H1 (cell line): Measurements from ENCODE around the gene DYRK1A. TPM values are rescaled to one million over a fixed set of nuclear protein-coding genes. Genes with fewer than 3 reads are reported as not detected.

Experiments used
- CTCF ChIA-PET: fragments of 300-600 bp; sonication (Branson Sonifier 250); formaldehyde crosslinking; loops from one replicate; lab custom pipeline; 2021; ENCODE audit not compliant: partially characterized antibody; lab: Charles Lee
- POLR2A ChIA-PET: fragments of 300-600 bp; sonication (Branson Sonifier 250); formaldehyde crosslinking; loops from one replicate; lab custom pipeline; 2021; ENCODE audit warnings: inconsistent platforms; ENCODE audit not compliant: partially characterized antibody; lab: Charles Lee
- DNase-seq, 2 experiments: peaks; one replicate each; pipeline versions ENCODE4 v3.0.0 to v3.0.0-alpha.2; 2010 to 2022; ENCODE audit warnings: low spot score in 2 of 2, low read depth in 1 of 2, mixed read lengths in 1 of 2
- FAIRE-seq: peaks from 2 replicates; lab custom pipeline; 2011; peaks lifted over from hg19 to GRCh38; lab: Jason Lieb, UNC
- H2AFZ ChIP-seq: 2 replicates; pipeline ENCODE4 v1.8.1; 2012; ENCODE audit warnings: low read length, inconsistent platforms
- H2AK5ac ChIP-seq: 2 replicates; pipeline ENCODE4 v1.6.1; 2013; ENCODE audit warnings: low read depth, low read length
- H2BK120ac ChIP-seq: replicated peaks from 2 replicates; pipeline ENCODE3; 2013; ENCODE audit warnings: low read depth, low read length, inconsistent platforms
- H2BK12ac ChIP-seq: 2 replicates; pipeline ENCODE4 v1.6.1; 2013; ENCODE audit warnings: low read depth, low read length
- H2BK15ac ChIP-seq: 2 replicates; pipeline ENCODE4 v1.6.1; 2013; ENCODE audit warnings: low read length
- H2BK20ac ChIP-seq: 2 replicates; pipeline ENCODE4 v1.6.1; 2013; ENCODE audit warnings: low read length
- H2BK5ac ChIP-seq: 2 replicates; pipeline ENCODE4 v1.6.1; 2013; ENCODE audit warnings: low read depth, low read length
- H3K14ac ChIP-seq: 2 replicates; pipeline ENCODE4 v1.6.1; 2013; ENCODE audit warnings: inconsistent platforms; ENCODE audit not compliant: insufficient read length
- H3K18ac ChIP-seq: 2 replicates; pipeline ENCODE4 v1.6.1; 2013; ENCODE audit warnings: low read length; ENCODE audit errors: extremely low read depth
- H3K23ac ChIP-seq: 2 replicates; pipeline ENCODE4 v1.6.1; 2013; ENCODE audit warnings: inconsistent platforms; ENCODE audit not compliant: insufficient read length
- H3K23me2 ChIP-seq: 2 replicates; pipeline ENCODE4 v1.6.1; 2013; ENCODE audit warnings: low read depth, low read length
- H3K27ac ChIP-seq: 2 replicates; pipeline ENCODE4 v1.6.1; 2011; ENCODE audit warnings: low read depth, low read length, inconsistent platforms
- H3K27me3 ChIP-seq, 4 experiments: replicated peaks in 1 of 4; 1 replicate in 1 of 4; 2 replicates in 3 of 4; pipeline versions ENCODE4 v1.6.1 to v1.8.1; 2011 to 2013; ENCODE audit warnings: low read length in 3 of 4, mild to moderate bottlenecking in 3 of 4, inconsistent platforms in 2 of 4, mixed read lengths in 2 of 4, moderate library complexity in 1 of 4; ENCODE audit not compliant: control insufficient read depth in 3 of 4, insufficient read depth in 3 of 4; ENCODE audit errors: extremely low read depth in 1 of 4
- H3K36me3 ChIP-seq, 4 experiments: 2 replicates each; pipeline versions ENCODE4 v1.6.1 to v1.8.1; 2011 to 2013; ENCODE audit warnings: mild to moderate bottlenecking in 4 of 4, low read length in 3 of 4, moderate library complexity in 2 of 4, control low read depth in 1 of 4, inconsistent platforms in 1 of 4; ENCODE audit not compliant: insufficient read depth in 4 of 4, control insufficient read depth in 2 of 4
- H3K4ac ChIP-seq: replicated peaks from 2 replicates; pipeline ENCODE3; 2013; ENCODE audit warnings: low read length, low read depth, mixed read lengths, inconsistent platforms; ENCODE audit not compliant: insufficient read length
- H3K4me1 ChIP-seq, 4 experiments: replicated peaks in 1 of 4; 1 replicate in 1 of 4; 2 replicates in 3 of 4; pipeline versions ENCODE4 v1.6.1 to v1.8.1; 2011 to 2013; ENCODE audit warnings: low read length in 3 of 4, inconsistent platforms in 2 of 4, mixed read lengths in 1 of 4; ENCODE audit not compliant: insufficient read depth in 4 of 4, control insufficient read depth in 3 of 4
- H3K4me2 ChIP-seq, 2 experiments: 2 replicates each; pipeline versions ENCODE4 v1.6.1 to v1.8.1; 2011 to 2013; ENCODE audit warnings: low read depth in 2 of 2, low read length in 2 of 2, control low read depth in 1 of 2, inconsistent platforms in 1 of 2, mild to moderate bottlenecking in 1 of 2; ENCODE audit not compliant: insufficient read depth in 1 of 2
- H3K4me3 ChIP-seq, 4 experiments: fragments of 200-600, 300-600 bp in 1 of 4; sonication (generic), shearing (Covaris generic), sonication (Bioruptor Twin) in 1 of 4; 2 replicates each; pipeline versions ENCODE4 v1.5.1 to v1.8.1; 2011 to 2016; ENCODE audit warnings: low read length in 4 of 4, low read depth in 3 of 4, control low read depth in 2 of 4, inconsistent platforms in 2 of 4, mild to moderate bottlenecking in 2 of 4, mixed read lengths in 1 of 4, moderate library complexity in 1 of 4; ENCODE audit not compliant: insufficient read depth in 2 of 4; ENCODE audit errors: extremely low read depth in 1 of 4
- H3K56ac ChIP-seq: replicated peaks from 2 replicates; pipeline ENCODE3; 2013; ENCODE audit warnings: low read depth, mild to moderate bottlenecking, mixed read lengths, low read length, inconsistent platforms; ENCODE audit not compliant: insufficient read length
- H3K79me1 ChIP-seq: 2 replicates; pipeline ENCODE4 v1.6.1; 2013; ENCODE audit warnings: low read depth, low read length, control low read depth
- H3K79me2 ChIP-seq, 2 experiments: 2 replicates each; pipeline versions ENCODE4 v1.6.1 to v1.8.1; 2012 to 2013; ENCODE audit warnings: low read length in 2 of 2, mild to moderate bottlenecking in 2 of 2, inconsistent platforms in 1 of 2; ENCODE audit not compliant: insufficient read depth in 2 of 2, control insufficient read depth in 1 of 2
- H3K9ac ChIP-seq, 4 experiments: replicated peaks in 1 of 4; 1 replicate in 1 of 4; 2 replicates in 3 of 4; pipeline versions ENCODE4 v1.6.1 to v1.8.1; 2011 to 2013; ENCODE audit warnings: low read depth in 3 of 4, low read length in 3 of 4, control low read depth in 2 of 4, mild to moderate bottlenecking in 2 of 4, moderate library complexity in 2 of 4, inconsistent platforms in 1 of 4; ENCODE audit errors: extremely low read depth in 1 of 4
- H3K9me3 ChIP-seq, 2 experiments: 2 replicates each; pipeline versions ENCODE4 v1.6.1 to v1.8.1; 2012 to 2013; ENCODE audit warnings: mild to moderate bottlenecking in 2 of 2, moderate library complexity in 2 of 2, control low read depth in 1 of 2, inconsistent platforms in 1 of 2, low read depth in 1 of 2, low read length in 1 of 2, mixed read lengths in 1 of 2; ENCODE audit not compliant: insufficient read depth in 2 of 2
- H4K20me1 ChIP-seq, 2 experiments: replicated peaks in 1 of 2; 2 replicates each; pipeline versions ENCODE3 to v1.8.1; 2011 to 2013; ENCODE audit warnings: inconsistent platforms in 2 of 2, low read length in 2 of 2, mild to moderate bottlenecking in 1 of 2; ENCODE audit not compliant: insufficient read depth in 2 of 2, control insufficient read depth in 1 of 2
- H4K5ac ChIP-seq: 2 replicates; pipeline ENCODE4 v1.6.1; 2013; ENCODE audit warnings: low read length, low read depth, mixed read lengths, inconsistent platforms; ENCODE audit not compliant: insufficient read length
- H4K8ac ChIP-seq: 2 replicates; pipeline ENCODE4 v1.8.0; 2013; ENCODE audit warnings: mild to moderate bottlenecking, moderate library complexity, low read length, inconsistent platforms; ENCODE audit not compliant: insufficient read depth; ENCODE audit errors: extremely low read depth
- H4K91ac ChIP-seq: replicated peaks from 2 replicates; pipeline ENCODE3; 2013; ENCODE audit warnings: low read length, mixed read lengths, inconsistent platforms; ENCODE audit not compliant: insufficient read length
- CBX8 ChIP-seq: fragments of 300-800, 300-1000 bp; sonication (generic); IDR thresholded peaks from 2 replicates; pipeline ENCODE4 v1.7.1; 2016; ENCODE audit warnings: low read depth, low read length, borderline replicate concordance
- CEBPB ChIP-seq: IDR thresholded peaks from 2 replicates; pipeline ENCODE4 v1.6.1; 2012; ENCODE audit warnings: low read depth, low read length
- WGBS, 2 experiments: shearing (Covaris generic) in 1 of 2; methylation state at CpG; one replicate each; pipeline versions ENCODE4 v1.1.6 to v1.1.7; 2013 to 2015; ENCODE audit warnings: low lambda C conversion rate in 2 of 2, mixed read lengths in 2 of 2, inconsistent platforms in 1 of 2, low coverage in 1 of 2, missing lambda C conversion rate in 1 of 2; ENCODE audit not compliant: insufficient replicate concordance in 2 of 2, insufficient coverage in 1 of 2, insufficient read length in 1 of 2; ENCODE audit errors: extremely low coverage in 1 of 2, missing lambda C conversion rate in 1 of 2; 5-methylcytosine and 5-hydroxymethylcytosine counted together
- polyA plus RNA-seq, 7 experiments: library from polyadenylated mRNA; depleted of rRNA in 3 of 7; stranded (reverse) in 5 of 7; unstranded in 2 of 7; fragments of >200 nt in 5 of 7; fragments of 200-250 nt in 2 of 7; gene quantifications; 1 replicate in 5 of 7; 2 replicates in 1 of 7; 4 replicates in 1 of 7; pipeline versions ENCODE4 v1.2.1 to v1.2.3, GENCODE V29; 2011 to 2013; ENCODE audit warnings: missing spikeins in 2 of 7, mixed read lengths in 2 of 7
- total RNA-seq: library from RNA; stranded (reverse); fragmentation: NEBNext Ultra II Directional; extraction: Animal tissue kit (Norgen Biotek cat#: 25700); gene quantifications from 2 replicates; pipeline ENCODE4 v1.2.1, GENCODE V29; 2021

DYRK1A gene
- total and polyA plus RNA-seq, 2 of the 8 experiments (the other 6 are each of a cell fraction or from before 2014, with no cell fraction given): 61.1 to 62.2 TPM

- H2BK12ac ChIP-seq: no peak overlapping the region
- H2BK20ac ChIP-seq: no peak overlapping the region
- H3K79me2 ChIP-seq: peaks cover 7 to 100% of the 10 kb centered on the region in 2 experiments; a peak in 3 of 4 replicates
- no peak overlapping the region for H3K56ac ChIP-seq
- CTCF ChIA-PET: no interaction called here
- DNase-seq: no peak
- H3K27me3 ChIP-seq: no peaks in the 10 kb centered on the region
- no peak overlapping the region for H4K91ac ChIP-seq
- FAIRE-seq: no peak
- H3K4ac ChIP-seq: no peak overlapping the region
- H3K27ac ChIP-seq: no peak overlapping the region
- peaks cover 13 to 22% of the 10 kb centered on the region in 2 experiments for H4K20me1 ChIP-seq
- no peak overlapping the region for H3K4me3 ChIP-seq
- POLR2A ChIA-PET: interaction anchor here (1.3 to 1.5 kb wide), 2 partner anchors 13 to 53 kb away, joined by 3 to 5 read pairs; no protein-coding TSS in a partner anchor
- H3K14ac ChIP-seq: no peak overlapping the region
- H2BK15ac ChIP-seq: no peak overlapping the region
- no peak overlapping the region for H3K4me2 ChIP-seq
- no peak overlapping the region for H3K23ac ChIP-seq
- no peak overlapping the region for H4K5ac ChIP-seq
- H2AFZ ChIP-seq: no peak overlapping the region
- H3K36me3 ChIP-seq: peaks cover 0 to 24% (median 3%) of the 10 kb centered on the region in 4 experiments; a peak in 4 of 8 replicates
- no peak overlapping the region for H4K8ac ChIP-seq
- no peak overlapping the region for H2BK5ac ChIP-seq
- peaks cover 2% of the 10 kb centered on the region; the same call in 1 of the 2 replicates for H3K79me1 ChIP-seq
- H2BK120ac ChIP-seq: no peak overlapping the region
- 96% methylated on average over 8 of the region's 8 CpGs; no CpG with 5 or more reads in 1 of the 2 experiments for WGBS, 2 experiments
- no peaks in the 10 kb centered on the region for H3K23me2 ChIP-seq
- H3K4me1 ChIP-seq: peaks cover 0 to 5% (median 1%) of the 10 kb centered on the region in 4 experiments; a peak in 3 of 7 replicates
- no peak overlapping the region for H3K18ac ChIP-seq
- H3K9me3 ChIP-seq: peaks cover 0 to 5% of the 10 kb centered on the region in 2 experiments; a peak in 1 of 4 replicates
- H3K9ac ChIP-seq: no peak overlapping the region
- TF ChIP-seq CBX8 (no peak), CEBPB (0 out of 2 replicates have a peak, but pooled peaks have one; percentile 25)
- no peak overlapping the region; the same call in 1 of the 2 replicates for H2AK5ac ChIP-seq
These were observed 54.7 kb downstream of the DYRK1A start for GRCh38 chr21:37421306-37421705.
